ENCODE data around the gene FOXO1.

Gene FOXO1

GRCh38 chr13:40604135-40604534 is 62.3 kb downstream of the FOXO1 start:
- no peak for DNase-seq

DNA sequence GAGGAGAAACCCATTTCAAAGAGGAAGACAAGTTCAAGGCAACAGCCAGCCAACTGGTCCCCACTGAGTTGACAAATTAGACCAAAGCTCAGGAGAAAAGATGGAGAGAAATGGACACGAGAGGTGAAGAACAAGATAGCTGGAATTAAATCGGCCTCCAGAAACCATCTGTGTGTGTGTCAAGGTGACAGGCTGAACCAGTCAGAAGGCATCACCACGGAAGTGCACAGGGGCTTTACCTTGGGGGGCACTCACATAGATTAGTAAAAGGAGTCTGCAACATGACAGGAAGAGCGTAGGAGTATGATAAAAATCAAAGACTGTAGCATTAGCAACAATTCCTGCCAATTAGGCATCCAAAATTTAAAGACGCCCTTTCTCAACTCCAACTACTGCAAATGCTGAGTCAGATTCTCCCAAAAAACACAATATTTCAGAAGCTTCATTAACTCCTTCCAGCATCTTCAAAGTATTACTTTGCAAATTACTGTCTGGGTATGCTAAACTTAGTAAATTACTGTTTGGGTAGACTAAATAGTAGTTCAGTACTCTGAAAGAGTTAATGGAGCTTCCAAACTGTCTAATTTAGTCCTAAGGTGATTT is 66.2 kb downstream of the FOXO1 start:
- DNase-seq: no peak

DNA sequence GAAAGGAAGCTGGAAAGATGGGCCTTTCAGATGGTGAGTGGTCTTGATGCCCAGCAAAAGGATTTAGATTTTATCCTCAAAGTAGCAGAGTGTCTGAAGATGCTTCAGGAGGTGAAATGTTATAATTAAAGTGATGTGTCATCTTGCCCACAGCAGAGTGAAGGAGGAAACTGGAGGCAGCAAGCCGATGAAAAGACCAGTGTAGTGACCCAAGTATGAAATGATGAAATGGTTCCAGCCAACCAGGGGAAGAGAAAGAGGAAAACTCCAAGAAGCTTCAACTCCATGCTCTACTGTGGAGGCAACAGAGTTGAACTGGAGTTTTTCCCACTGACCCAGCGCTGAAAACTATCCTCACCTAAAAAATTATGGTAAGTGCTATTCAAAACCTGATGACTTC is 66.7 kb downstream of the FOXO1 start:
- DNase-seq: no peak

GRCh38 chr13:40599124-40599523 is 67.3 kb downstream of the FOXO1 start:
- no peak for DNase-seq

GRCh38 chr13:40598569-40598968 is 67.9 kb downstream of the FOXO1 start:
- no peak for DNase-seq

DNA sequence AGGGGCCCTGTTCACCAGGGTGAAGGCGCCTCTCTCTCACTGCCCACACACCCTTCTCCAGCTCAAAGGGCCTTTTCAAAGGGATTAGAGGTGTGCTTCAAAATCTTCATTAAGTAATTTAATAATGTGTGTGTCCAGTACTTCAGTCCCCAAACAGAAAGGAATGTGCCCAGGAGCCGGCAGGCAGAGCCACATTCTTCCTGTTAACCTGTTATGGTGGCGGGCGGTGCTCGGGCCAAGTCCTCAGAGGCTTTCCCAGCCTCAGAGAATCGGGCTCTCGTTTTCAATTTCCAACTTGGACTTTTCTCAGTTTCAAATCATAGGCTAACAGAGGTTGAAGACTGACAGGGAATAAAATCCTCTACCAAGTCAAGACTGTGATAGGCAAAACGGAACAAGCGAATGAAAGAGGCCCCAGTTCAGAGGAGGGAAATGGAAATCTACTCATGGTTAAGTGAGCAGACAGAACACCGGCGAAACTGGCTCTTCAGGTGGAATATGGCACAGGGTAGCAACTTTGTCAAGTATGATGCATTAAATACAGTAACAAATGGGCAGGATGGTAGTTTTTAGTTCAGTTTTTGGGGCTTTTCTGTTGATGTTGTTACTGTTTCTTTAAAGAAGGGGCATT is 68.6 kb downstream of the FOXO1 start:
- DNase-seq: no peak

- no peak for DNase-seq
Observed at GRCh38 chr13:40596484-40596883, 70.0 kb downstream of the FOXO1 start.

DNA sequence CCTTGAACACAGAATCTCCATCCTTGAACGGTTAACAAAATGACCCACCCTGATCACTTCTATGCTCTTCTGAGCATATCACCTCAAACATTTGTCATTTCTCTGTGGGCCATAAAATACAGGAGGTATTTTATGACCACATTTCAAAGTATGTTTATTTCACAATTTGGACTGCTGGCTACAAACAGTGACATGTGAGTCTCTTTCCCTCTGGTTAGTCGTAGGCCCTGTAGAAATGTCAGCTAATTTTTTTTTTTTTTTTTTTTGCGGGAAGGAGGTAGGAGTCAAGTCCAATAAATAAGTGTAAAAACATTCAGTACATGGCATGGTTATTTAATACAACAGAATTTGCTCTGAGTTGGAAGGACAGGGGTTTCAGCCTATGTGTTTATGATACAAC is 70.7 kb downstream of the FOXO1 start:
- DNase-seq: no peak

DNA sequence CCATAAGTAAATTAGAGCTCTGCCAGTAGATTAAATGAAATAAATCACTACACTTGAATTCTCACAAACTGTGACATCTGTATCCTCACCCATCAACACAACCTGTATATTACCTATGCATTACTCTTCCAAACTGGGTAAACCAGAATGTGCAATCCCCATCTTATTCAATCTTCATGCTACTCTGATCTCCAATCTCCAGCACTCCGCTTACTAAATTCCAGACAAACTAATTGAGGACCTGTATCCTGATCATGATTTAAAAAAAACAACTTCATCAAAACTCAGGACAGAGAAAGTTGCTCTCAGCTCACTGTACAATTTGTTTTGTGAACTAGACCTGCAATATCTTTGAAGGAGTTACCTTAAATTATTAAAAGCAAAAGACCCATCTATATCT is 74.4 kb downstream of the FOXO1 start:
- DNase-seq: no peak

DNA sequence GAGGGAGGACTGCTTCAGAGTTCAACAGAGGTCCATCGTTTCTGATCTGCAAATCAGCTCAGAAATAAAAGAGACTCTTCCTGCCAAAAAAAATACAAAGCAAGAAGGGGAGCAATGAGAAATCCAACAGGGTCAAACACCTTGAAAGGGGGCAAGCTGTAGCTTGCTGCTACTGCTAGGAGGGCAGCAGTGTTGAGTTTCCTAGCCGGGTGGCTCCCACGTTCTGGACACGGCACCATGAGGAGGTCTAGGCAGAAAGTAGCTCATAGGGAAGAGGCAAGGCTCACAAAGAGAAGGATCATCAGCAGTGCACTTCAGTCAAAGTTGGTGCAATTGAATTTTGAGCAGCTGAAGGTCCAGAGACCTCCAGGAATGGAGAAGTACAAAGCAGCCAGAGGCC is 75.3 kb downstream of the FOXO1 start:
- DNase-seq: no peak

DNA sequence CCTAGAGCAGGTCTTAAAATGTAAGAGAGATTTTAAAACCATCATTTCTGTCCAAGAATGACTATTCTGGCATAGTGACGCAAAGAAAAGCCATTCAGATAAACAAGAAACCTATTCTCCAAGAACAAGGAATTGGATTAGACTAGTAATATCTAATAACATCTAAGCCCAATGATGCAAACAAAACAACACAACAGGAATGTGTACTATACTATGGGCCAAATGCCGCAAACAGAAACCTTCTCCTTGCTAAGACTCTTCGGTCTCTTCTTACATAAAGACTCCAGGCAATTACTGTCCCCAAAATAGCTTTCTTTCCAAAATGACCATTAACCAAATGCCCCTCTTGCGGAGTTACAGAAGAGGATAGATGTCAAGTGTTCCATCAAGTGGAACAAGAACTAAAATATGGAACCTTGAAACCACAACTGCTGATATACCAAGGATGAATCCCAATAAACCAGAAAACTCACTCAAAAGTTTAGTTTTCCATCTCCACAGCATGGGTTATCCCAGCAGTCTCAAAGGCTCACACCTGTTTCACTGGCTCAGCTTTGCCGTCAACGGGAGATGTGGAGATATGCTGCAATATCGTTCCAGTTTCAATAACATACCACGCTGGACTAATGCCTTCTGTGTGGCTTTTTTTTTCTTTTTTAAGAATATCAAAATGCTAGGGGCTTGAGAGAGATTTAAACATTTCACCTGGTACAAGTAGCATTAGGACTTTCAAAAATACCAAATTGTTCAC is 76.2 kb downstream of the FOXO1 start:
- no peak for DNase-seq

DNA sequence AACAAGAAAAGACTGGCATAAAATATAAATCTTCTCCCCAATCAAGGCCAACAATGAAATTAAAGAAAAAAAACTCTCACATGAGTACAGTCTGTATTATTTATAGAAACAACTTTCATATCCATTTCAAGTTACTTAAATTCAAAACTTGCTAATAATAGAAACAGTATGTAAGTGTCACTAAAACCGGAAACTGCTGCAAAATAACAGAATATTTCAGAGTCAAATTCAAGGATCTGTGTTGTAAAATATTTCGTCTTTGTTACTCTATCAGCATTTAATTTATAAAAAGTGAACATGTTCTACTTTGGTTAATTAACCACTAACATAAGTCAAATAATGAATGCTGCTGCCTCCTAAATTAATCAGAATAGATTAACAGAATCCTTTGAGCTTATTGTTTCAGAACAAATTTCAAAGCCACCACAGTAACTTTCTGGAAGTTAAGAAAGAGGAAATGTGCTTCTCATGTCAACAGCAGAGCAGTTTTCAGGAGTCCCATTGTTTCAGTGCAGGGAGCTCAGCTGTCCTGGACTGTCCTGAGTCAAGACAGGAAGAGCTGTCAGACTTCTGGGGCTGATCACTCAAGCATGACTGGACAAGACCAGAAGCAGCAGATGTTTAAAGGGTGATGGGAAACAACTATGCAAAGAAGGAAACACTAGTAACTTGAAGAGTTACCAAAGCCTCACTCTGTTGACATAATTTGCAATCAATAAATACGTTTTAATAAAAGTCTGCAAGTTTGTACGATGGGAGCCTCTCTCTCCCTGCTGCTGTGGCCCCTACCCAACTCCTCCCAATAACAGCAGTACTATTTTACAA is 76.9 kb downstream of the FOXO1 start:
- DNase-seq: no peak

GRCh38 chr13:40588101-40588500 is 78.3 kb downstream of the FOXO1 start:
- DNase-seq: no peak

DNA sequence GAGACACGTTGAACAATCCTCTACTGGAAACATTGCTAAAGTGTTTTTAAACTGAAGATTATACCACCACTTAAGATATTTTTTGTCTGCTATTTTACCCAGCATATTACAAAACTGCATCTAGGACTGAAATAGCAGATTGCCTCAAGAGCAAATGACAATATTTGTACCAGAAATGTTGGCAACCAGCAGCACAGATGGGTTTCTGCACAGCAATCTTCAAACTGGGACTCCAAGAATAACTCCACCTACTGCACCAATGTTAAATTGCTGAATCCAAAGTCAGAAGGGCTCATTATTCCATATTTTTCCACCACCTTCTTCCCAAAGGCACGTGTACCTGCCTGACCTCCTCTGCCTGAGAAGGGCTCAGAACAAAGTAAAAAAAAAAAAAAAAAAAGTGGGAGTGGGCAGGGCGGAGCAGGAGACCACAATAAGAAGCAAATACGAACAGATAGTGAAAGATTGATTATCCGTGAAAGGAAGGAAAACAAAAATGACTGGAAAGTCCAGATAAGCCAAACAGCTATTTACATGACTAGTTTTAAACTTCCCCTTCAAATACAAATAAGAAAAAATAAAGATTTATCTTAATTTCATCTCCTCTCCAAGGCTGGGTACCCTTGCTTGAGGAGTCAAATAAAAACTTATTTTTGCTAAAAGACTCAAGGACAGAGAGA is 79.4 kb downstream of the FOXO1 start:
- DNase-seq: no peak

GRCh38 chr13:40585911-40586471 is 80.5 kb downstream of the FOXO1 start:
- no peak for DNase-seq

- DNase-seq: no peak
Observed at GRCh38 chr13:40583738-40584137, 82.7 kb downstream of the FOXO1 start.

- DNase-seq: no peak
Observed at GRCh38 chr13:40582531-40582930, 83.9 kb downstream of the FOXO1 start.

- DNase-seq: no peak
Observed at GRCh38 chr13:40581277-40581579, 85.2 kb downstream of the FOXO1 start.

DNA sequence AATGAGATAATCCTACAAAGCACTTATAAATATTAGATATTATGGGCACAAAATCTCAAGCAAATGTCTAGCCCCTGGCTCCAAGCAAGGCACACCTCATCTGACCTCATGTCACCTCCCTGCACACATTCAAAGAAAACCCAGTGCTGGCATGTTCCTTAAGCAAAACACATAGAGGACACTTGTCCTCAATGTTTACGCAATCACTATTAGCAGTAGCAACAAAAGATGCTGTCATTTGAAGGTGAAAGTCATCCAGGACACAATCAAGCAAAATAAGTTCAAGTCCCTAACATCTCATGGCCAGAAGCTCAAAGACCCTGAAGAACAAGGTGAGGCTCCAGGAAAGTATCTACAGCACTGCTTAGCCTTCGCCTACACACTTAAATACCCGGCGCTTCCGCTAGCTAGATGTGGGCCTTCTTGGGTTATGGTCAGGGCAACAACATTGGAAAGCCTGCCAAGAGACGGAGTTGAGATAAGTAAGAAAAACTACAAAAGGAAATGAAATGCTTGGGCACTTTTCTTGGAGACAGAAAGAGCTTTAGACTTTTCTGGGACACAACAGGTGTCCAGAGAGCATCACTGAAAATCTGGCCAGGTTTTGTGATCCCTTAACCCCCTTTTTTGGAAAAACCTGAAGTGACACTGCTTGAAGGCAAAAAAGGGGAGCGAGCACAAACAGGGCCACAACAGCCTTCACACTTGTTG is 85.7 kb downstream of the FOXO1 start:
- DNase-seq: no peak

DNA sequence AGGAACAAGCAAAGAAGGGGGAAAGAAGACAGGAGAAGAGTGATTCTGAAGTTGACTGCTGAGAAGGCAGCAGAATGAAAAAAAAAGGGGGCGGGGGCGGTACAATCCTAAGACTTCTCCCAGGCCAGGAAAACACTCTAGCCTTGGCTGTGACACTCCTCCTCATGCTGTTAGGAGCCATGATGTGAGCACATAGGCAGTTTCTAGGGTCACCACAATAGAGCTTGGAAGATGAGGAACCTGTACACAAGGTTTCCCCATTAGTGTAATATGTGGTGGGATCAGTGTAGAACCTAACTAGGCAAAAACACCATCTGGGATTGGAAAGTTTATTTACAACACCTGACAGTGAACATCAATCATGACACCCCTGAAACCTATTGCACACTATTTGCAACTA is 86.9 kb downstream of the FOXO1 start:
- DNase-seq: no peak

DNA sequence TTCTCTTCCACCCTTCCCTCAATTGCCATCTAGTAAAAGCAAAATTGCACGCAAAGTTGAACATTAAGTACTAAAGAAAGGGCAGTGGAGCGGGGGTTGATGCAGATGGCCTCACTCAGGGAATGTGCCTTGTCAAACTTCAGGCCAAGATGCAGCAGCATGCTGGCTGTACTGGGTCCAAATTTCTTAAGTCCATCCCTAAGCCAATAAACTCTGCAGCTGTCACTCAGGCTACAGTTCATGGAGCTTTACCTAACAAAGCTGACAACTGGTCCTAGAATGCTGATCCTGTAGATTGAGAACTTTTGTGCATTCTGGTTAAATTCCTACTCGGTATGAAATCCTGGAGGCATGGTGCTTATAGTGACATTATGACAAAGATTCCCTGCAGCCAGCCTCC is 88.4 kb downstream of the FOXO1 start:
- no peak for DNase-seq

GRCh38 chr13:40576369-40576768 is 90.1 kb downstream of the FOXO1 start:
- DNase-seq: no peak

Data from activated T-cell treated with anti-CD3 and anti-CD28 coated beads for 4 hours (primary cell).